Hepatocyte (in vitro differentiated cells): Measurements from ENCODE around the gene NMNAT2. TPM values are rescaled to one million over a fixed set of nuclear protein-coding genes. Genes with fewer than 3 reads are reported as not detected.

Source experiments
- DNase-seq: peaks from one replicate; pipeline ENCODE4 v3.0.0-alpha.2; 2016; ENCODE audit warnings: low spot score
- H2AFZ ChIP-seq: fragments of 200-600 bp; sonication (generic); 2 replicates; pipeline ENCODE4 v1.6.0; 2016; ENCODE audit warnings: antibody characterized with exemption, mild to moderate bottlenecking
- H3K27ac ChIP-seq: fragments of 200-600 bp; sonication (generic); 2 replicates; pipeline ENCODE4 v1.5.1; 2016; ENCODE audit warnings: mild to moderate bottlenecking
- H3K27me3 ChIP-seq: fragments of 200-600 bp; sonication (generic); 2 replicates; pipeline ENCODE4 v1.6.1; 2016
- H3K36me3 ChIP-seq: fragments of 200-600 bp; sonication (generic); replicated peaks from 2 replicates; pipeline ENCODE4 v1.5.1; 2016; ENCODE audit warnings: low read depth; ENCODE audit not compliant: insufficient read depth
- H3K4me1 ChIP-seq: fragments of 200-600 bp; sonication (generic); 2 replicates; pipeline ENCODE4 v1.5.1; 2016; ENCODE audit warnings: mild to moderate bottlenecking, moderate library complexity; ENCODE audit not compliant: insufficient read depth
- H3K4me2 ChIP-seq: fragments of 200-600 bp; sonication (generic); 2 replicates; pipeline ENCODE4 v1.6.0; 2016
- H3K4me3 ChIP-seq: fragments of 200-600 bp; sonication (generic); 2 replicates; pipeline ENCODE4 v1.5.1; 2016; ENCODE audit warnings: mild to moderate bottlenecking
- H3K79me2 ChIP-seq: fragments of 200-600 bp; sonication (generic); 2 replicates; pipeline ENCODE4 v1.6.0; 2017; ENCODE audit warnings: mild to moderate bottlenecking
- H3K9me2 ChIP-seq: fragments of 200-600 bp; sonication (generic); replicated peaks from 2 replicates; pipeline ENCODE4 v1.6.0; 2017; ENCODE audit warnings: mild to moderate bottlenecking; ENCODE audit not compliant: insufficient read depth
- H3K9me3 ChIP-seq: fragments of 200-600 bp; sonication (generic); 2 replicates; pipeline ENCODE4 v1.5.1; 2016; ENCODE audit warnings: low read depth, mild to moderate bottlenecking
- H4K20me1 ChIP-seq: fragments of 200-600 bp; sonication (generic); 2 replicates; pipeline ENCODE4 v1.6.0; 2016; ENCODE audit warnings: mild to moderate bottlenecking; ENCODE audit not compliant: insufficient read depth, poor library complexity, severe bottlenecking
- EZH2 ChIP-seq: fragments of 200-600 bp; sonication (generic); IDR thresholded peaks from 2 replicates; pipeline ENCODE4 v1.6.1; 2016; ENCODE audit warnings: antibody characterized with exemption, mild to moderate bottlenecking, borderline replicate concordance
- EZH2phosphoT487 ChIP-seq: fragments of 200-600 bp; sonication (generic); IDR thresholded peaks from one replicate; pipeline ENCODE4 v1.6.1; 2018; ENCODE audit warnings: antibody characterized with exemption, mild to moderate bottlenecking, low read depth, moderate library complexity; ENCODE audit not compliant: unreplicated experiment, severe bottlenecking
- WGBS: methylation state at CpG from one replicate; pipeline ENCODE4 v1.1.6; 2016; ENCODE audit warnings: low lambda C conversion rate; ENCODE audit errors: missing lambda C conversion rate; 5-methylcytosine and 5-hydroxymethylcytosine counted together
- polyA plus RNA-seq: library from polyadenylated mRNA; unstranded; fragments of >200 nt; fragmentation: Nextera tagmentation; extraction: Ambion mirVana; gene quantifications from 2 replicates; pipeline ENCODE4 v1.2.1, GENCODE V29; 2016
- total RNA-seq: library from RNA; depleted of rRNA; stranded (reverse); fragments of >200 nt; gene quantifications from 2 replicates; pipeline ENCODE4 v1.2.3, GENCODE V29; 2014
- TF ChIP-seq, protein P1 (sequence below): fragments of 200-600 bp; sonication (generic); IDR thresholded peaks from 2 replicates; pipeline ENCODE4 v1.5.1; 2016; ENCODE audit warnings: antibody characterized with exemption, mild to moderate bottlenecking; ENCODE audit not compliant: poor library complexity

The NMNAT2 gene
- total and polyA plus RNA-seq, 2 experiments from 2014 or later: 0.66 to 1.00 TPM

- TF ChIP-seq, protein P1, sequence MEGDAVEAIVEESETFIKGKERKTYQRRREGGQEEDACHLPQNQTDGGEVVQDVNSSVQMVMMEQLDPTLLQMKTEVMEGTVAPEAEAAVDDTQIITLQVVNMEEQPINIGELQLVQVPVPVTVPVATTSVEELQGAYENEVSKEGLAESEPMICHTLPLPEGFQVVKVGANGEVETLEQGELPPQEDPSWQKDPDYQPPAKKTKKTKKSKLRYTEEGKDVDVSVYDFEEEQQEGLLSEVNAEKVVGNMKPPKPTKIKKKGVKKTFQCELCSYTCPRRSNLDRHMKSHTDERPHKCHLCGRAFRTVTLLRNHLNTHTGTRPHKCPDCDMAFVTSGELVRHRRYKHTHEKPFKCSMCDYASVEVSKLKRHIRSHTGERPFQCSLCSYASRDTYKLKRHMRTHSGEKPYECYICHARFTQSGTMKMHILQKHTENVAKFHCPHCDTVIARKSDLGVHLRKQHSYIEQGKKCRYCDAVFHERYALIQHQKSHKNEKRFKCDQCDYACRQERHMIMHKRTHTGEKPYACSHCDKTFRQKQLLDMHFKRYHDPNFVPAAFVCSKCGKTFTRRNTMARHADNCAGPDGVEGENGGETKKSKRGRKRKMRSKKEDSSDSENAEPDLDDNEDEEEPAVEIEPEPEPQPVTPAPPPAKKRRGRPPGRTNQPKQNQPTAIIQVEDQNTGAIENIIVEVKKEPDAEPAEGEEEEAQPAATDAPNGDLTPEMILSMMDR: no peak
- no peak for TF ChIP-seq EZH2phosphoT487
- TF ChIP-seq EZH2: no peak
- no peaks in the 10 kb centered on the region for H3K9me2 ChIP-seq
- H3K27me3 ChIP-seq: no peaks in the 10 kb centered on the region
- WGBS: 86% methylated on average over 5 of the region's 5 CpGs
- H3K4me2 ChIP-seq: no peak overlapping the region
- no peak overlapping the region for H3K27ac ChIP-seq
- no peaks in the 10 kb centered on the region for H3K79me2 ChIP-seq
- no peaks in the 10 kb centered on the region for H3K9me3 ChIP-seq
- H4K20me1 ChIP-seq: no peaks in the 10 kb centered on the region
- no peaks in the 10 kb centered on the region for H3K4me1 ChIP-seq
- no peak overlapping the region for H2AFZ ChIP-seq
- no peak overlapping the region for H3K4me3 ChIP-seq
- no peaks in the 10 kb centered on the region for H3K36me3 ChIP-seq
- DNase-seq: no peak
Observed at GRCh38 chr1:183249941-183250452, 168.2 kb downstream of the NMNAT2 start.

DNA sequence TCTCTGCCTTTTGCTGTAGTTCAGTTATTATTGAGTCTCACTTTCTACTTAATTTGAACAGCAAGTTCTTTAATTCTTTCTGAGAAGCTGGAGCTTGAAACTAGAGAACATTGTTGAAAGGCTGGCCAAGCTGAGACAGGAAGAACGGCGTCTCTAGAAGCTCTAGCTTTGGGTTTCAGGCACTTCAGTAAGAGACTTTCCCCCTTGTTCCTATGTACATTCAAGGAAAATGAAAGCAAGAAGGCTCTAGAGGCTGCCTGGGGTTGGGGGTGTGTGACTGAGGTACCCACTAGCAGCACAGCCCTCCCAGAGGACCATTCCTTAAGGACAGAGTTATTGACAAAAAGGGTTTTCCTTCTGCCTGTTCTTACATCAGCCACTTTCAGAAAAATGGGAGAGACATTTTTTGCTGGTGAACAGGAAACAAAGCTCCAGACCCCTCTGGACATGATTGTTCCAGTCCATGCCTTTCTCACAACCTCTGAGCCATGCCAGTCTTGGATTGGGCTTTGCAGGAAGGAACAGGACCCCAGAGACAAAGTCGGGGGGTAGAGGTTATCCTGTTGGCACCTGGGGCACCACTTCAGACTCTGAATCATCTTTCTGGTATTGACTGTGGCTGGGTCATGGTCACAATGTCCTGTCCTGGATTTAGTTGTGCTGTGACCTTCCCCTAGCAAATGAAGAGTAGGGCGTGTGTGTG, 169.0 kb downstream of the NMNAT2 start:
- H3K9me3 ChIP-seq: no peaks in the 10 kb centered on the region
- H3K4me2 ChIP-seq: no peak overlapping the region
- no peaks in the 10 kb centered on the region for H3K4me1 ChIP-seq
- no peaks in the 10 kb centered on the region for H3K79me2 ChIP-seq
- WGBS: 84% methylated on average over 4 of the region's 4 CpGs
- no peak overlapping the region for H3K27ac ChIP-seq
- no peak overlapping the region for H3K4me3 ChIP-seq
- no peaks in the 10 kb centered on the region for H3K9me2 ChIP-seq
- TF ChIP-seq EZH2phosphoT487 (no peak), EZH2 (no peak)
- TF ChIP-seq, protein P1: no peak
- H4K20me1 ChIP-seq: no peaks in the 10 kb centered on the region
- H3K27me3 ChIP-seq: no peaks in the 10 kb centered on the region
- no peak for DNase-seq
- H3K36me3 ChIP-seq: no peaks in the 10 kb centered on the region
- no peak overlapping the region for H2AFZ ChIP-seq

GRCh38 chr1:183247931-183248330, 170.2 kb downstream of the NMNAT2 start:
- H3K79me2 ChIP-seq: no peaks in the 10 kb centered on the region
- TF ChIP-seq, protein P1: no peak
- TF ChIP-seq EZH2phosphoT487: no peak
- TF ChIP-seq EZH2: no peak

GRCh38 chr1:183247484-183247883, 170.7 kb downstream of the NMNAT2 start:
- DNase-seq: no peak
- H3K4me3 ChIP-seq: no peak overlapping the region
- no peak overlapping the region for H3K27ac ChIP-seq
- peaks cover 7% of the 10 kb centered on the region for H3K4me1 ChIP-seq
- WGBS: 80% methylated on average over 3 of the region's 3 CpGs
- no peak overlapping the region for H2AFZ ChIP-seq
- no peak overlapping the region for H3K4me2 ChIP-seq
- H3K79me2 ChIP-seq: no peaks in the 10 kb centered on the region
- H3K36me3 ChIP-seq: no peaks in the 10 kb centered on the region
- no peaks in the 10 kb centered on the region for H3K9me3 ChIP-seq
- no peaks in the 10 kb centered on the region for H3K27me3 ChIP-seq
- TF ChIP-seq EZH2 (no peak), EZH2phosphoT487 (no peak)
- TF ChIP-seq, protein P1: no peak
- H3K9me2 ChIP-seq: no peaks in the 10 kb centered on the region
- no peaks in the 10 kb centered on the region for H4K20me1 ChIP-seq

More at GRCh38 chr1:183247931-183248330, 170.2 kb downstream of the NMNAT2 start:
- Histone ChIP-seq H3K4me2 (no peak overlapping the region), H3K27ac (no peak overlapping the region), H3K27me3 (no peaks in the 10 kb centered on the region), H4K20me1 (no peaks in the 10 kb centered on the region), H3K9me3 (no peaks in the 10 kb centered on the region), H3K4me1 (peaks cover 3% of the 10 kb centered on the region), H3K4me3 (no peak overlapping the region), H2AFZ (no peak overlapping the region), H3K9me2 (no peaks in the 10 kb centered on the region), H3K36me3 (no peaks in the 10 kb centered on the region)
- WGBS: 86% methylated on average over 1 of the region's 1 CpG
- no peak for DNase-seq
